Fibroblast of peridontal ligament (primary cell): ENCODE results near the gene DLX1.
A peak's percentile ranks its signal among the peaks of the same experiment; 100 is the strongest.

ENCODE experiments used
- DNase-seq: peaks from one replicate; pipeline ENCODE4 v3.0.0-alpha.2; 2010; ENCODE audit errors: extremely low read depth

Gene DLX1

GRCh38 chr2:172087207-172087779 lies 2.0 kb downstream of the DLX1 start:
- peak; percentile 56 for DNase-seq

- DNase-seq = peak; percentile 65
These were observed 2.5 kb downstream of the DLX1 start for GRCh38 chr2:172087780-172088244.

GRCh38 chr2:172088245-172089004 lies 3.1 kb downstream of the DLX1 start:
- DNase-seq = peak; percentile 74

GRCh38 chr2:172089005-172089504 lies 3.7 kb downstream of the DLX1 start:
- DNase-seq = no peak

- DNase-seq = no peak
These were observed 4.3 kb downstream of the DLX1 start for GRCh38 chr2:172089633-172090032.

GRCh38 chr2:172090044-172090961 lies 5.0 kb downstream of the DLX1 start:
- DNase-seq = peak; percentile 66

- no peak for DNase-seq
These were observed 5.8 kb downstream of the DLX1 start for GRCh38 chr2:172091000-172091641.

- peak; percentile 64 for DNase-seq
These were observed 6.7 kb downstream of the DLX1 start for GRCh38 chr2:172091761-172092566.

- DNase-seq = peak; percentile 62
These were observed 7.6 kb downstream of the DLX1 start for GRCh38 chr2:172092716-172093415.

GRCh38 chr2:172093416-172094293 lies 8.3 kb downstream of the DLX1 start:
- DNase-seq = peak; percentile 79

- peak; percentile 64 for DNase-seq
These were observed 9.2 kb downstream of the DLX1 start for GRCh38 chr2:172094294-172095145.

- peak; percentile 96 for DNase-seq
These were observed 10.0 kb downstream of the DLX1 start for GRCh38 chr2:172095146-172095904.

- DNase-seq = peak; percentile 68
These were observed 10.8 kb downstream of the DLX1 start for GRCh38 chr2:172095905-172096625.

GRCh38 chr2:172096626-172097547 lies 11.6 kb downstream of the DLX1 start:
- peak; percentile 95 for DNase-seq

- DNase-seq = peak; percentile 74
These were observed 12.3 kb downstream of the DLX1 start for GRCh38 chr2:172097557-172098131.
